MM.1S (cell line): ENCODE results near the gene CHRNB1.

ENCODE experiments used
- DNase-seq: peaks from one replicate; pipeline ENCODE4 v3.0.0-alpha.2; 2015
- H2AFZ ChIP-seq: fragments of 300-600 bp; sonication (generic); 2 replicates; pipeline ENCODE4 v1.6.0; 2016; ENCODE audit warnings: antibody characterized with exemption, low read length
- H3F3A ChIP-seq: fragments of 300-600 bp; sonication (generic); 2 replicates; pipeline ENCODE4 v1.6.1; 2016; ENCODE audit warnings: mild to moderate bottlenecking, antibody characterized with exemption, low read length, moderate library complexity, mixed read lengths; ENCODE audit not compliant: insufficient read depth
- H3K27ac ChIP-seq: fragments of 300-600 bp; sonication (generic); 2 replicates; pipeline ENCODE4 v1.5.1; 2016; ENCODE audit warnings: mild to moderate bottlenecking, low read length
- H3K27me3 ChIP-seq: fragments of 300-600 bp; sonication (generic); replicated peaks from 2 replicates; pipeline ENCODE4 v1.6.0; 2016; ENCODE audit warnings: low read length; ENCODE audit not compliant: insufficient read depth
- H3K36me3 ChIP-seq: fragments of 300-600 bp; sonication (generic); replicated peaks from 2 replicates; pipeline ENCODE4 v1.6.1; 2016; ENCODE audit warnings: mild to moderate bottlenecking, low read length, mixed read lengths; ENCODE audit not compliant: insufficient read depth
- H3K4me1 ChIP-seq: fragments of 300-600 bp; sonication (generic); 2 replicates; pipeline ENCODE4 v1.6.1; 2016; ENCODE audit warnings: low read length, mixed read lengths
- H3K4me2 ChIP-seq: fragments of 300-600 bp; sonication (generic); 2 replicates; pipeline ENCODE4 v1.6.0; 2016; ENCODE audit warnings: low read depth, low read length
- H3K4me3 ChIP-seq: fragments of 300-600 bp; sonication (generic); 2 replicates; pipeline ENCODE4 v1.5.1; 2016; ENCODE audit warnings: low read length, mixed read lengths
- H3K79me2 ChIP-seq: fragments of 300-600 bp; sonication (generic); 2 replicates; pipeline ENCODE4 v1.6.1; 2016; ENCODE audit warnings: mixed run types, low read length, mixed read lengths
- H3K9ac ChIP-seq: fragments of 300-600 bp; sonication (generic); 2 replicates; pipeline ENCODE4 v1.6.1; 2016; ENCODE audit warnings: low read length, mixed read lengths
- H3K9me2 ChIP-seq: fragments of 300-600 bp; sonication (generic); replicated peaks from 2 replicates; pipeline ENCODE4 v1.6.1; 2016; ENCODE audit warnings: mild to moderate bottlenecking, low read length, mixed read lengths; ENCODE audit not compliant: insufficient read depth
- H3K9me3 ChIP-seq: fragments of 300-600 bp; sonication (generic); replicated peaks from 2 replicates; pipeline ENCODE4 v1.6.1; 2016; ENCODE audit warnings: mild to moderate bottlenecking, low read length, mixed read lengths; ENCODE audit not compliant: insufficient read depth
- H4K20me1 ChIP-seq: fragments of 300-600 bp; sonication (generic); 2 replicates; pipeline ENCODE4 v1.6.1; 2016; ENCODE audit warnings: mild to moderate bottlenecking, low read length, moderate library complexity, mixed read lengths; ENCODE audit not compliant: insufficient read depth
- CTCF ChIP-seq: fragments of 300-600 bp; sonication (generic); IDR thresholded peaks from 2 replicates; pipeline ENCODE4 v1.5.1; 2016; ENCODE audit warnings: antibody characterized with exemption, low read length, mixed read lengths
- EZH2 ChIP-seq: fragments of 300-600 bp; sonication (generic); optimal IDR thresholded peaks from 2 replicates; pipeline ENCODE3; 2017; ENCODE audit warnings: low read depth, mild to moderate bottlenecking, antibody characterized with exemption, low read length, mixed read lengths
- EZH2phosphoT487 ChIP-seq: fragments of 300-600 bp; sonication (generic); IDR thresholded peaks from 2 replicates; pipeline ENCODE4 v1.6.1; 2018; ENCODE audit warnings: antibody characterized with exemption, low read length

Gene CHRNB1

GRCh38 chr17:7407082-7407481, 37.8 kb upstream of the CHRNB1 start:
- H3K9ac ChIP-seq, result no peak overlapping the region
- no peak overlapping the region for H3K4me2 ChIP-seq
- peaks cover 58% of the 10 kb centered on the region for H3K27me3 ChIP-seq
- H3K27ac ChIP-seq, result no peak overlapping the region
- H4K20me1 ChIP-seq, result no peaks in the 10 kb centered on the region
- H2AFZ ChIP-seq, result no peak overlapping the region
- no peaks in the 10 kb centered on the region for H3K9me2 ChIP-seq
- no peak overlapping the region for H3K4me3 ChIP-seq
- no peaks in the 10 kb centered on the region for H3F3A ChIP-seq
- DNase-seq, result no peak
- H3K9me3 ChIP-seq, result no peaks in the 10 kb centered on the region
- peaks cover 4% of the 10 kb centered on the region; the same call in 1 of the 2 replicates for H3K4me1 ChIP-seq
- no peaks in the 10 kb centered on the region for H3K36me3 ChIP-seq
- no peaks in the 10 kb centered on the region; the same call in 1 of the 2 replicates for H3K79me2 ChIP-seq
- TF ChIP-seq EZH2 (no peak), CTCF (no peak), EZH2phosphoT487 (no peak)

- Histone ChIP-seq H3K9me3 (no peaks in the 10 kb centered on the region), H3K4me2 (no peak within 1 kb of the TSS), H2AFZ (no peak within 1 kb of the TSS), H3K36me3 (no peaks in the 10 kb centered on the region), H3K79me2 (no peaks in the 10 kb centered on the region; the same call in 1 of the 2 replicates), H3K27ac (no peak within 1 kb of the TSS), H3K9me2 (no peaks in the 10 kb centered on the region), H3K4me1 (peaks cover 4% of the 10 kb centered on the region; the same call in 1 of the 2 replicates), H3K4me3 (no peak within 1 kb of the TSS), H3K9ac (no peak within 1 kb of the TSS), H3F3A (no peaks in the 10 kb centered on the region), H4K20me1 (no peaks in the 10 kb centered on the region), H3K27me3 (peaks cover 64% of the 10 kb centered on the region)
- no peak for DNase-seq
- TF ChIP-seq CTCF, result no peak
- TF ChIP-seq EZH2phosphoT487, result no peak
Observed at GRCh38 chr17:7407485-7408251, 37.2 kb upstream of the CHRNB1 start, which contains the start of gene NLGN2. Gene NLGN2, plus strand, starts transcription at chr17:7407845. Its CDS starts 411 bp downstream, at chr17:7408256.

GRCh38 chr17:7408252-7408727, 36.6 kb upstream of the CHRNB1 start:
- Histone ChIP-seq H3K4me2 (no peak overlapping the region), H3K27ac (no peak overlapping the region), H3K9ac (no peak overlapping the region), H3F3A (no peaks in the 10 kb centered on the region), H2AFZ (no peak overlapping the region), H3K4me3 (no peak overlapping the region), H3K9me3 (no peaks in the 10 kb centered on the region), H3K4me1 (no peaks in the 10 kb centered on the region; the same call in 1 of the 2 replicates), H3K9me2 (no peaks in the 10 kb centered on the region), H3K79me2 (no peaks in the 10 kb centered on the region), H4K20me1 (no peaks in the 10 kb centered on the region), H3K27me3 (peaks cover 70% of the 10 kb centered on the region), H3K36me3 (no peaks in the 10 kb centered on the region)
- no peak for DNase-seq
- no peak for TF ChIP-seq CTCF
- TF ChIP-seq EZH2, result no peak
- no peak for TF ChIP-seq EZH2phosphoT487
